Fibroblast of skin of right quadriceps (primary cell): Measurements from ENCODE around the gene ZNF727.
"Not testable (repeated sequence)": the region's sequence is repeated elsewhere in the genome, so short reads cannot be mapped to it uniquely, and the experiment has no call there.

Source experiments
- DNase-seq: peaks from one replicate; pipeline ENCODE4 v3.0.0-alpha.2; 2013

ZNF727 gene

DNA sequence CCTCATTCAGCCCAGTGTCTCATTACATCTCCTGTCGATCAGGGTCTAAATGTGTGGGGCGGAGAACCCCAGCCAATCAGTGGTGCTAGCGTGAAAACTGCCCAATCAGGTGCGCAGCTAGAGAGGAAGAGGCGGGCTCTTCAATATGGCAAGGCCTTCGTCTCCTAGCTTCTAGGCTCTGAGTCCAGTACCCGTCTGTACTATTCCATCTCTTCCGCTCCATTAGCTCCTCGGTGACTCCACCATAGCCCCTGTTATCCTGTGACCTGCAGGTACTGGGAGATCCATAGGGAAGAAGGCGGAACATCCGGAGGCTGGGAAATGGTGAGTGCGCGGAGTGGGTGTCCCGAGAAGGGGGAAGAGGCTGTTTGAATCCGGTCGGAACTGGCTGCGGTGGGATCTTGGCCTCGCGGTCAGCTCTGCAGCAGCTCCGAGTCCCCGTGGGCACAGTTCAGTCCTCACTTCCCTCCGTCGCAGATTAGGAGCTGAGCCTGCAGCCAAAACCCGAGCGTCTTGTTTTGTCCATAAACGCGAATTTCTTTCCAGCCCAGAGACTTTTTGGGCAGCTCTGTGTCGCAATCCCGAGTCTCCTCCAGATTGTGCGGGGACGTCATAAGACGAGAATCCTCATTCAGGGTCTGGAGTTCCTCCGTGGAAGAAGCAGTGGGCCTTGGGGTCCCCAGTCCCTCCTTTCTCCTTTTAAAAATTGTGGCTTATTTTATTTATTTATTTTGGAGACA is at the start of gene ZNF727:
ZNF727 (plus strand) TSS at position 134 of the 740 bp plus-strand sequence; CDS start at position 322, 188 bp downstream.
- DNase-seq: no peak

DNA sequence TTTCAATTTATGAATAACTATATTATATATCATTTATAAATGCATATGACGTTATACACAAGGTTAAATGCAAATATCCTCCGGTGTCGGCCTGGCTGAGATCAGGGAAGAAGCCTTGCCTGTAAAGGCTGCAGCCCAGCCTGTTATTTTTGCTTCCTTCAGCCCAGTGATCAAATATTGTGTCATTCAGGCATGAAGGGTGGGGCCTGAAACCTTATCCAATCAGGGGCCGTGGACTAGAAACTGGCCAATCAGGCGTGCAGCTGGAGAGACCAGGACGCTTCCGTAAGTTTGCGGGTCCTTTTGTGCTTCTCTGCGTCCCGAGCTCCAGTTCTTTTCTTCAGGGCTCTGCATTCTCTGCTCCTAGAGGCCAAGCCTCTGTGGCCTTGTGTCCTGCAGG is 46.7 kb upstream of the ZNF727 start, which contains the start of gene ZNF722:
ZNF722 (plus strand) TSS at position 301 of the 400 bp plus-strand sequence. CDS start 113 bp downstream, outside the sequence.
- DNase-seq: no peak

DNA sequence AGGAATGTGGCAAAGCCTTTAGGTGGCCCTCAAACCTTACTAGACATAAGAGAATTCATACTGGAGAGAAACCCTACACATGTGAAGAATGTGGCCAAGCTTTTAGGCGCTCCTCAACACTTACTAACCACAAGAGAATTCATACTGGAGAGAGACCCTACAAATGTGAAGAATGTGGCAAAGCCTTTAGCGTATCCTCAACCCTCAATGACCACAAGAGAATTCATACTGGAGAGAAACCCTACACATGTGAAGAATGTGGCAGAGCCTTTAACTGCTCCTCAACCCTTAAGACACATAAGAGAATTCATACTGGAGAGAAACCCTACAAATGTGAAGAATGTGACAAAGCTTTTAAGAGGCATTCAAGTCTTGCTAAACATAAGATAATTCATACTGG is 29.7 kb upstream of the ZNF727 start:
- DNase-seq: not testable (repeated sequence)

DNA sequence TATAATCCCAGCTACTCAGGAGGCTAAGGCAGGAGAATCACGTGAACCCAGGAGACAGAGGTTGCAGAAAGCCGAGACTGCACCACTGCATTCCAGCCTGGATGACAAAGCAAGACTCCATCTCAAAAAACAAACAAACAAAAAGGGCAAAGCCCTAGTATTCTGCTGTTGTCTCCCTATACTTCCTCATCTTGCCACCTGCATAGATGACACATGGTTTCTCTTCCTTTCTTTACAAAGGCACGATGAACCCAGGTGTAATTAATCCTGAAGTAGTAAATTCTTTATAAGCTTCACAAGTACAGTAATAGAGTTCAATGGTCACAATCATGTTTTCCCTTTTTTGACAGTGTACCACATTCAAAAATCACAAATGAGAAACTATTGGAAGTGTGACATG is 9.8 kb upstream of the ZNF727 start:
- DNase-seq: no peak

DNA sequence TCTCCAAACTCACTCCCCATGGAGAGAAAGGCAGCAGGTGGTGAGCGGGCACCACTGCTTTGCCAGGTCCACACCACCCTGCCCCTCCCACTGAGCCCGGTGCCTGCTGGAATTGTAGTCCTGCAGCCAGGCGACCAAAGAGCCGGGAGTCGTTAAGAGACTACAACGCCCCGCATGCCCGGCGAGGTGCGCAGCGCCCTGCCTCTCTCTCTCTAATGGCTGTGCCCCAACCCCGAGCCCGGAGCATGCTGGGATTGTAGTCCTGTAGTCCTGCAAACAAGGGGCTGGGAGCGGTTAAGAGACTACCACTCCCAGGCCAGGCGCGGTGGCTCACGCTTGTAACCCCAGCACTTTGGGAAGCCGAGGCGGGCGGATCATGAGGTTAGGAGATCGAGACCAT is 8.1 kb upstream of the ZNF727 start:
- no peak for DNase-seq

DNA sequence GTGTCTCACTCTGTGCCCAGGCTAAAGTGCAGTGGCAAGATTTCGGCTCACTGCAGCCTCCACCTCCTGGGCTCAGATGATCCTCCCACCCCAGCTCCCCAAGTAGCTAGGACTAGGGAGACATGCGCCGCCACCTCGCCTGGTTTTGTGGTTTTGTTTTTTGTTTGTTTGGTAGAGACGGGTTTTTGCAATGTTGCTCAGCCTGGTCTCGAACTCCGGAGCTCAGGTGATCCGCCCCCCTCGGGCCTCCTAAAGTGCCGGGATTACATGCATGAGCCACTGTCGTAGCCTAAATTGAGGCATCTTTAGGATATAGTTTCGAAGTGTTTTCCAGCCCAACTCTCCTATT is 781 bp downstream of the ZNF727 start:
- DNase-seq: no peak

DNA sequence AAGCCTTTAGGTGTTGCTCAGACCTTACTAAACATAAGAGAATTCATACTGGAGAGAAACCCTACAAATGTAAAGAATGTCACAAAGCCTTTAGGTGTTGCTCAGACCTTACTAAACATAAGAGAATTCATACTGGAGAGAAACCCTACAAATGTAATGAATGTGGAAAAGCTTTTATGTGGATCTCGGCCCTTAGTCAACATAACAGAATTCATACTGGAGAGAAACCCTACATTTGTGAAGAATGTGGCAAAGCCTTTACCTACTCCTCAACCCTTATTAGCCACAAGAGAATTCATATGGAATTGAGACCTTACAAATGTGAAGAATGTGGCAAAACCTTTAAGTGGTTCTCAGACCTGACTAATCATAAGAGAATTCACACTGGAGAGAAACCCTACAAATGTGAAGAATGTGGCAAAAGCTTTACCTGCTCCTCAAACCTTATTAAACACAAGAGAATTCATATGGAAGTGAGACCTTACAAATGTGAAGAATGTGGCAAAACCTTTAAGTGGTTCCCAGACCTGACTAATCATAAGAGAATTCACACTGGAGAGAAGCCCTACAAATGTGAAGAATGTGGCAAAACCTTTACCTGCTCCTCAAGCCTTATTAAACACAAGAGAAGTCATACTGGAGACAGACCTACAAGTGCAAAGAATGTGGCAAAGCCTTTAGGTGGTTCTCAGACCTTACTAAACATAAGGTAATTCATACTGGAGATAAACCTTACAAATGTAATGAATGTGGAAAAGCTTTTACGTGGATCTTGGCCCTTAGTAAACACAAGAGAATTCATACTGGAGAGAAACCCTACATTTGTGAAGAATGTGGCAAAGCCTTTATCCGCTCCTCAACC is 32.8 kb downstream of the ZNF727 start:
- DNase-seq: not testable (repeated sequence)

DNA sequence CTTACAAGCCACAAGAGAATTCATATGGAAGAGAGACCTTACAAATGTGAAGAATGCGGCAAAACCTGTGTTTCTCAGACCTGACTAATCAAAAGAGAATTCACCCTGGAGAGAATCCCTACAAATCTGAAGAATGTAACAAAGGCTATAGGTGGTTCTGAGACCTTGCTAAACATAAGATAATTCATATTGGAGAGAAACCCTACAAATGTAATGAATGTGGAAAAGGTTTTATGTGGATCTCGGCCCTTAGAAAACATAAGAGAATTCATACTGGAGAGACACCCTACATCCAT is 33.4 kb downstream of the ZNF727 start:
- DNase-seq: no peak

DNA sequence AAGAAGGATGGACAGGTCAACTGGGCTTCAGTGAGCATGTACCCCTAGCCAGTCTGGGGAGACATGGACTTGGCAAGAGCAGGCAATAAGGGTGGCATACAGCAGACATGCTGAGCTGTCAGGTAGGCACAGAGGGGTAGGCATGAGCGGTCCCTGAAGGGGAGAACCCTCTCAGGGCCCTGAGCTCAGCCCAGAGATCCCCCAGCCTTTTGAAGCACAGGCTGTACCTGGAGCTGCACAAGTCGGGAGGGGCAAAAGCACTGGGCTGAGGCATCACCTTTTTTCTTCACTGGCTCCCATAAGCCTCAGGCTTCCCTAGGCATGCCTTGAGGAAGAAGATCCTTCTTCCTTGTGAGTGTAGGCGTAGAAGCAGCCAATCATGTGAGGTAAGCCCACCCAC is 42.3 kb downstream of the ZNF727 start:
- no peak for DNase-seq

DNA sequence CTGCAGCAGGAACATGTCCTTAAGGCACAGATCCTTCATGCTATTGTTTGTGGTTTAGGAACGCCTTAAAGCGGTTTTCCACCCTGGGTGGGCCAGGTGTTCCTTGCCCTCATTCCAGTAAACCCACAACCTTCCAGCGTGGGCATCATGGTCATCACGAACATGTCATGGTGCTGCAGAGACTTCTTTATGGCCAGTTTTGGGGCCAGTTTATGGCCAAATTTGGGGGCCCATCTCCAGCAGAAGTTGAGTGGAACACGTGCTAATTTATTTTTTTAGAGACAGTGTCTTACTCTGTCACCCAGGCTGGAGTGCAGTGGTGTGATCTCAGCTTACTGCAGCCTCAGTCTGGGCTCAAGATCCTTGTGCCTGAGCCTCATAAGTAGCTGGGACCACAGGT is 43.6 kb downstream of the ZNF727 start:
- DNase-seq: not testable (repeated sequence)
